Activated CD4-positive, alpha-beta memory T cell treated with anti-CD3 and anti-CD28 coated beads, Interleukin-2, amount 10 ng/mL, durations not matched to agents 7 days and 5 days (primary cell): ENCODE measurements around the gene CDCA8. TPM values are rescaled to one million over a fixed set of nuclear protein-coding genes. Genes with fewer than 3 reads are reported as not detected.
A peak's percentile ranks its signal among the peaks of the same experiment; 100 is the strongest.
"Not testable (repeated sequence)": the region's sequence is repeated elsewhere in the genome, so short reads cannot be mapped to it uniquely, and the experiment has no call there.

Experiments
- CTCF ChIA-PET: fragments of 350-600 bp; sonication (Branson Sonifier 250); formaldehyde crosslinking; loops from one replicate; lab custom pipeline; 2021; ENCODE audit warnings: antibody characterized with exemption, inconsistent platforms; lab: Charles Lee
- POLR2A ChIA-PET: fragments of 350-600 bp; sonication (Branson Sonifier 250); formaldehyde crosslinking; loops from one replicate; lab custom pipeline; 2021; ENCODE audit warnings: antibody characterized with exemption; lab: Charles Lee
- DNase-seq: peaks from one replicate; pipeline ENCODE4 v3.0.0-alpha.2; 2020
- H3K27ac Mint-ChIP-seq: one replicate; pipeline ENCODE4 v1.8.0; 2021; ENCODE audit warnings: mild to moderate bottlenecking, mixed read lengths
- H3K27me3 Mint-ChIP-seq: one replicate; pipeline ENCODE4 v1.8.0; 2021; ENCODE audit warnings: mixed read lengths
- H3K36me3 Mint-ChIP-seq: one replicate; pipeline ENCODE4 v1.8.0; 2021; ENCODE audit warnings: low read depth, mixed read lengths
- H3K4me1 Mint-ChIP-seq: one replicate; pipeline ENCODE4 v1.8.0; 2021; ENCODE audit warnings: mixed read lengths
- H3K4me3 Mint-ChIP-seq: one replicate; pipeline ENCODE4 v1.8.0; 2021; ENCODE audit warnings: mild to moderate bottlenecking, mixed read lengths
- H3K9me3 Mint-ChIP-seq: one replicate; pipeline ENCODE4 v1.8.0; 2021; ENCODE audit warnings: mixed read lengths
- total RNA-seq, 2 experiments: library from RNA; stranded (reverse); gene quantifications; one replicate each; pipeline ENCODE4 v1.2.3, GENCODE V29; 2021

The CDCA8 gene
- total RNA-seq, 2 experiments from 2014 or later = 73.5 to 73.6 TPM

GRCh38 chr1:37677808-37678207, 14.5 kb upstream of the CDCA8 start:
- H3K27ac Mint-ChIP-seq = no peak overlapping the region
- no peaks in the 10 kb centered on the region for H3K9me3 Mint-ChIP-seq

GRCh38 chr1:37680933-37681332, 11.4 kb upstream of the CDCA8 start:
- DNase-seq = no peak
- Mint-ChIP-seq H3K9me3 (no peaks in the 10 kb centered on the region), H3K27ac (no peak overlapping the region), H3K4me1 (peaks cover 6% of the 10 kb centered on the region), H3K27me3 (peaks cover 6% of the 10 kb centered on the region), H3K36me3 (peaks cover 25% of the 10 kb centered on the region), H3K4me3 (no peak overlapping the region)
- CTCF ChIA-PET = interaction anchor here (0.7 to 4.5 kb wide), 15 partner anchors 9 to 227 kb away, joined by 3 to 88 read pairs (median 4); partner anchors contain the start of gene GNL2
- POLR2A ChIA-PET = interaction anchor here (1.0 kb wide), 1 partner anchor 12 kb away, joined by 3 read pairs; the partner anchor contains the start of gene CDCA8

More at GRCh38 chr1:37677808-37678207, 14.5 kb upstream of the CDCA8 start:
- ChIA-PET POLR2A (interaction anchor here (1.0 kb wide), 1 partner anchor 113 kb away, joined by 3 read pairs; no protein-coding TSS in a partner anchor), CTCF (interaction anchor here (1.0 to 2.2 kb wide), 3 partner anchors 75 to 191 kb away, joined by 3 to 11 read pairs (median 4); no protein-coding TSS in a partner anchor)
- peaks cover 7% of the 10 kb centered on the region for H3K36me3 Mint-ChIP-seq
- peaks cover 14% of the 10 kb centered on the region for H3K27me3 Mint-ChIP-seq
- no peak overlapping the region for H3K4me3 Mint-ChIP-seq
- peaks cover 21% of the 10 kb centered on the region for H3K4me1 Mint-ChIP-seq
- DNase-seq = no peak

GRCh38 chr1:37682334-37682987, 9.9 kb upstream of the CDCA8 start:
- H3K4me1 Mint-ChIP-seq = peaks cover 6% of the 10 kb centered on the region
- ChIA-PET CTCF (interaction anchor here (0.7 to 4.5 kb wide), 35 partner anchors 8 to 248 kb away, joined by 3 to 88 read pairs (median 4); partner anchors contain the start of genes CDCA8, GNL2, MEAF6 and SNIP1), POLR2A (interaction anchor here (0.7 to 2.2 kb wide), 4 partner anchors 10 to 685 kb away, joined by 3 to 10 read pairs (median 4); partner anchors contain the start of genes CDCA8 and MEAF6)
- no peaks in the 10 kb centered on the region for H3K27me3 Mint-ChIP-seq
- H3K4me3 Mint-ChIP-seq = no peak overlapping the region
- H3K27ac Mint-ChIP-seq = no peak overlapping the region
- peak; percentile 78 for DNase-seq
- no peaks in the 10 kb centered on the region for H3K9me3 Mint-ChIP-seq
- H3K36me3 Mint-ChIP-seq = peaks cover 26% of the 10 kb centered on the region

- ChIA-PET CTCF (interaction anchor here (0.5 to 4.5 kb wide), 9 partner anchors 15 to 233 kb away, joined by 3 to 88 read pairs (median 4); partner anchors contain the start of genes MEAF6 and MTF1), POLR2A (interaction anchor here (2.2 kb wide), 1 partner anchor 9 kb away, joined by 10 read pairs; the partner anchor contains the start of gene CDCA8)
- H3K27me3 Mint-ChIP-seq, H3K9me3 Mint-ChIP-seq, H3K4me3 Mint-ChIP-seq, DNase-seq, H3K27ac Mint-ChIP-seq: not testable (repeated sequence)
- Mint-ChIP-seq H3K4me1 (peaks cover 20% of the 10 kb centered on the region), H3K36me3 (peaks cover 33% of the 10 kb centered on the region)
These were observed 8.1 kb upstream of the CDCA8 start for GRCh38 chr1:37684182-37684581.

- CTCF ChIA-PET = interaction anchor here (1.3 to 2.3 kb wide), 2 partner anchors 83 to 198 kb away, joined by 4 to 6 read pairs; no protein-coding TSS in a partner anchor
- Mint-ChIP-seq H3K27me3 (no peaks in the 10 kb centered on the region), H3K36me3 (peaks cover 33% of the 10 kb centered on the region), H3K27ac (no peak overlapping the region), H3K4me1 (peaks cover 33% of the 10 kb centered on the region), H3K9me3 (no peaks in the 10 kb centered on the region), H3K4me3 (no peak overlapping the region)
- POLR2A ChIA-PET = interaction anchor here (1.9 kb wide), 1 partner anchor 14 kb away, joined by 3 read pairs; no protein-coding TSS in a partner anchor
- no peak for DNase-seq
These were observed 6.6 kb upstream of the CDCA8 start for GRCh38 chr1:37685722-37686121.

GRCh38 chr1:37687764-37688163, 4.6 kb upstream of the CDCA8 start:
- H3K4me3 Mint-ChIP-seq, POLR2A ChIA-PET, CTCF ChIA-PET, H3K27ac Mint-ChIP-seq, H3K9me3 Mint-ChIP-seq, H3K27me3 Mint-ChIP-seq, DNase-seq: not testable (repeated sequence)
- peaks cover 43% of the 10 kb centered on the region for H3K4me1 Mint-ChIP-seq
- H3K36me3 Mint-ChIP-seq = peaks cover 29% of the 10 kb centered on the region

- Mint-ChIP-seq H3K4me3 (peak overlapping the region; percentile 97), H3K27me3 (no peaks in the 10 kb centered on the region), H3K4me1 (peaks cover 40% of the 10 kb centered on the region), H3K27ac (no peak overlapping the region), H3K9me3 (no peaks in the 10 kb centered on the region), H3K36me3 (peaks cover 19% of the 10 kb centered on the region)
- DNase-seq = no peak
- ChIA-PET POLR2A (interaction anchor here (0.8 to 2.4 kb wide), 5 partner anchors 86 to 213 kb away, joined by 3 to 11 read pairs (median 3); partner anchors contain the start of genes C1orf122, MEAF6 and YRDC), CTCF (interaction anchor here (0.7 to 5.3 kb wide), 6 partner anchors 86 to 233 kb away, joined by 3 to 34 read pairs (median 5); partner anchors contain the start of genes MTF1 and ZC3H12A)
These were observed 3.4 kb upstream of the CDCA8 start for GRCh38 chr1:37688926-37689325.

- POLR2A ChIA-PET = interaction anchor here (0.6 to 4.6 kb wide), 18 partner anchors 8 to 1470 kb away, joined by 3 to 38 read pairs (median 10); partner anchors contain the start of genes C1orf122, GNL2, MEAF6 and MTF1
- H3K27me3 Mint-ChIP-seq = no peaks in the 10 kb centered on the region
- CTCF ChIA-PET = interaction anchor here (0.7 to 5.3 kb wide), 10 partner anchors 9 to 215 kb away, joined by 3 to 34 read pairs (median 4); partner anchors contain the start of genes C1orf122, MEAF6, MTF1 and YRDC
- DNase-seq = peak; percentile 46
- H3K4me1 Mint-ChIP-seq = peaks cover 56% of the 10 kb centered on the region
- peak overlapping the region; percentile 97 for H3K4me3 Mint-ChIP-seq
- no peaks in the 10 kb centered on the region for H3K9me3 Mint-ChIP-seq
- H3K27ac Mint-ChIP-seq = peak overlapping the region; percentile 90
- H3K36me3 Mint-ChIP-seq = peaks cover 28% of the 10 kb centered on the region
These were observed 729 bp upstream of the CDCA8 start for GRCh38 chr1:37691497-37692077.

GRCh38 chr1:37692834-37693175, 489 bp downstream of the CDCA8 start:
- peaks cover 66% of the 10 kb centered on the region for H3K4me1 Mint-ChIP-seq
- H3K27me3 Mint-ChIP-seq = no peaks in the 10 kb centered on the region
- peak overlapping the region; percentile 97 for H3K4me3 Mint-ChIP-seq
- DNase-seq = no peak
- H3K36me3 Mint-ChIP-seq = peaks cover 39% of the 10 kb centered on the region
- peak overlapping the region; percentile 90 for H3K27ac Mint-ChIP-seq
- no peaks in the 10 kb centered on the region for H3K9me3 Mint-ChIP-seq
- ChIA-PET CTCF (interaction anchor here (1.4 to 5.3 kb wide), 4 partner anchors 90 to 179 kb away, joined by 4 to 34 read pairs (median 10); partner anchors contain the start of genes MEAF6 and MTF1), POLR2A (interaction anchor here (0.6 to 4.6 kb wide), 21 partner anchors 9 to 217 kb away, joined by 3 to 38 read pairs (median 7); partner anchors contain the start of genes C1orf122, GNL2, MTF1 and SNIP1)

GRCh38 chr1:37697090-37697489, 4.8 kb downstream of the CDCA8 start:
- H3K9me3 Mint-ChIP-seq = no peaks in the 10 kb centered on the region
- H3K4me3 Mint-ChIP-seq = no peak overlapping the region

GRCh38 chr1:37697737-37698136, 5.4 kb downstream of the CDCA8 start:
- no peak for DNase-seq
- Mint-ChIP-seq H3K27ac (no peak overlapping the region), H3K36me3 (peaks cover 69% of the 10 kb centered on the region), H3K4me1 (peaks cover 42% of the 10 kb centered on the region), H3K9me3 (no peaks in the 10 kb centered on the region), H3K4me3 (no peak overlapping the region), H3K27me3 (no peaks in the 10 kb centered on the region)
- POLR2A ChIA-PET = interaction anchor here (1.1 kb wide), 1 partner anchor 102 kb away, joined by 3 read pairs; the partner anchor contains the start of gene GNL2
- CTCF ChIA-PET = no interaction called here

More at GRCh38 chr1:37697090-37697489, 4.8 kb downstream of the CDCA8 start:
- Mint-ChIP-seq H3K4me1 (peaks cover 44% of the 10 kb centered on the region), H3K27ac (no peak overlapping the region), H3K36me3 (peaks cover 66% of the 10 kb centered on the region), H3K27me3 (no peaks in the 10 kb centered on the region)
- POLR2A ChIA-PET = no interaction called here
- no peak for DNase-seq
- CTCF ChIA-PET = interaction anchor here (0.9 to 3.5 kb wide), 2 partner anchors 163 to 182 kb away, joined by 3 to 9 read pairs; partner anchors contain the start of genes MEAF6 and MTF1

- ChIA-PET CTCF (interaction anchor here (1.0 kb wide), 1 partner anchor 15 kb away, joined by 3 read pairs; no protein-coding TSS in a partner anchor), POLR2A (interaction anchor here (0.7 to 1.1 kb wide), 4 partner anchors 9 to 103 kb away, joined by 3 read pairs; partner anchors contain the start of gene GNL2)
- H3K27me3 Mint-ChIP-seq = no peaks in the 10 kb centered on the region
- H3K27ac Mint-ChIP-seq = peak overlapping the region; percentile 50
- no peak for DNase-seq
- peaks cover 76% of the 10 kb centered on the region for H3K36me3 Mint-ChIP-seq
- peaks cover 40% of the 10 kb centered on the region for H3K4me1 Mint-ChIP-seq
- no peaks in the 10 kb centered on the region for H3K9me3 Mint-ChIP-seq
- H3K4me3 Mint-ChIP-seq = peak overlapping the region; percentile 27
These were observed 6.8 kb downstream of the CDCA8 start for GRCh38 chr1:37699147-37699546.
